Right lobe of liver (tissue), 6 donors: ENCODE measurements around the gene ANGPTL2. TPM values are rescaled to one million over a fixed set of nuclear protein-coding genes. Genes with fewer than 3 reads are reported as not detected.
A peak's percentile ranks its signal among the peaks of the same experiment; 100 is the strongest.

Experiments
- ATAC-seq, 4 donors: fragments of 200-7000 bp; cut with Tn5 transposase; one replicate each; pipeline ENCODE4 v1.9.1; 2020; ENCODE audit warnings: mild to moderate bottlenecking in 4 of 4, moderate library complexity in 4 of 4
- DNase-seq, 3 donors: peaks; one replicate each; pipeline ENCODE4 v3.0.0-alpha.2; 2020
- H3K27ac ChIP-seq, 3 donors: fragments of 200-600 bp; one replicate each; pipeline ENCODE4 v1.8.0; 2022
- H3K27me3 ChIP-seq, 2 donors: fragments of 200-600 bp; one replicate each; pipeline ENCODE4 v1.8.0; 2022
- H3K36me3 ChIP-seq, 4 donors: fragments of 200-600 bp; sonication (generic) in 1 of 4; one replicate each; pipeline versions ENCODE4 v1.5.1 to v1.8.0; 2017 to 2022; ENCODE audit warnings: control low read depth in 1 of 4
- H3K4me1 ChIP-seq, 4 donors: fragments of 200-600 bp; sonication (generic) in 1 of 4; one replicate each; pipeline versions ENCODE4 v1.5.1 to v1.8.0; 2017 to 2022; ENCODE audit warnings: control low read depth in 1 of 4
- H3K4me3 ChIP-seq, 3 donors: fragments of 200-600 bp; one replicate each; pipeline ENCODE4 v1.8.0; 2022
- H3K9me3 ChIP-seq, 4 donors: fragments of 200-600 bp; sonication (generic) in 1 of 4; one replicate each; pipeline versions ENCODE4 v1.5.1 to v1.8.0; 2017 to 2022; ENCODE audit warnings: control low read depth in 1 of 4
- CTCF ChIP-seq, 4 donors: fragments of 200-600 bp in 3 of 4; fragments of 450-650 bp in 1 of 4; IDR thresholded peaks; one replicate each; pipeline versions ENCODE4 v1.5.1 to v1.8.0; 2016 to 2022; ENCODE audit warnings: antibody characterized with exemption in 4 of 4, mild to moderate bottlenecking in 2 of 4
- POLR2A ChIP-seq: fragments of 450-650 bp; IDR thresholded peaks from one replicate; pipeline ENCODE4 v1.6.1; 2017; ENCODE audit warnings: antibody characterized with exemption, mild to moderate bottlenecking
- WGBS: methylation state at CpG from one replicate; pipeline ENCODE4 v1.1.6; 2018; ENCODE audit warnings: low coverage, low lambda C conversion rate; ENCODE audit not compliant: insufficient coverage; ENCODE audit errors: missing lambda C conversion rate; 5-methylcytosine and 5-hydroxymethylcytosine counted together
- intact Hi-C, 2 donors: fragments of 100-400 bp; cut with DNase I; formaldehyde crosslinking; loops; one replicate each; pipeline versions ENCODE4 v1.11.2 to v1.14.1; 2022
- total RNA-seq, 6 experiments: library from RNA; depleted of rRNA in 2 of 6; stranded (reverse); fragments of >200 nt in 2 of 6; fragmentation: NEBNext Ultra II Directional in 3 of 6; extraction: Animal tissue kit (Norgen Biotek cat#: 25700) in 3 of 6; gene quantifications; one replicate each; pipeline versions ENCODE4 v1.1.0 to v1.2.4, GENCODE V29; 2016 to 2023
- donor health status: DM: no; HTN: yes; CAD: no.
- donor health status: DM: no; HTN: no; CAD: no.
- donor health status: DM: no; HTN: no; CAD: no.
- donor health status: DM: no; HTN: yes; CAD: no.
- donor health status: DM: no; HTN: yes; CAD: no.

Gene ANGPTL2
- total RNA-seq, 6 experiments from 2014 or later: 2.1 to 6.3 (median 3.0) TPM

GRCh38 chr9:127053057-127053821, 69.2 kb downstream of the ANGPTL2 start:
- Histone ChIP-seq H3K27me3 (no peaks in the 10 kb centered on the region), H3K9me3 (no peaks in the 10 kb centered on the region), H3K4me3 (no peak overlapping the region), H3K36me3 (no peaks in the 10 kb centered on the region), H3K27ac (no peak overlapping the region), H3K4me1 (peaks cover 0 to 4% (median 0%) of the 10 kb centered on the region in 4 donors)
- TF ChIP-seq CTCF (IDR thresholded peaks at IDR 0.05): no peak
- no peak for TF ChIP-seq POLR2A
- ATAC-seq (peak in 3 of 4 donors; percentile 16 to 46 (median 17)), DNase-seq (peak in 1 of 3 donors; percentile 47)
- WGBS: 48% methylated on average over 10 of the region's 14 CpGs
- intact Hi-C loops: no loop called here

GRCh38 chr9:127051881-127052595, 70.4 kb downstream of the ANGPTL2 start:
- 74% methylated on average over 7 of the region's 8 CpGs for WGBS
- ATAC-seq: no peak
- intact Hi-C loops: no loop called here
- no peak for DNase-seq
- H3K4me3 ChIP-seq: no peak overlapping the region
- no peaks in the 10 kb centered on the region for H3K36me3 ChIP-seq
- no peaks in the 10 kb centered on the region for H3K9me3 ChIP-seq
- H3K4me1 ChIP-seq: peaks cover 0 to 4% (median 0%) of the 10 kb centered on the region in 4 donors
- no peak for TF ChIP-seq POLR2A
- no peak for TF ChIP-seq CTCF (IDR thresholded peaks at IDR 0.05)
- H3K27me3 ChIP-seq: no peaks in the 10 kb centered on the region
- H3K27ac ChIP-seq: no peak overlapping the region

- Histone ChIP-seq H3K4me1 (peaks cover 0 to 4% (median 0%) of the 10 kb centered on the region in 4 donors), H3K9me3 (no peaks in the 10 kb centered on the region), H3K27me3 (no peaks in the 10 kb centered on the region), H3K27ac (no peak overlapping the region), H3K4me3 (no peak overlapping the region), H3K36me3 (no peaks in the 10 kb centered on the region)
- ATAC-seq: no peak
- DNase-seq: no peak
- no peak for TF ChIP-seq CTCF (IDR thresholded peaks at IDR 0.05)
- TF ChIP-seq POLR2A: no peak
- intact Hi-C loops: no loop called here
- WGBS: 87% methylated on average over 7 of the region's 7 CpGs
These were observed 71.8 kb downstream of the ANGPTL2 start for GRCh38 chr9:127050591-127051001.

- H3K27ac ChIP-seq: no peak overlapping the region
- TF ChIP-seq CTCF (IDR thresholded peaks at IDR 0.05) (no peak), POLR2A (no peak)
- 96% methylated on average over 3 of the region's 3 CpGs for WGBS
These were observed 72.3 kb downstream of the ANGPTL2 start for GRCh38 chr9:127050152-127050551.

More at GRCh38 chr9:127050152-127050551, 72.3 kb downstream of the ANGPTL2 start:
- Histone ChIP-seq H3K9me3 (no peaks in the 10 kb centered on the region), H3K4me3 (no peak overlapping the region), H3K4me1 (peaks cover 0 to 4% (median 0%) of the 10 kb centered on the region in 4 donors), H3K27me3 (no peaks in the 10 kb centered on the region), H3K36me3 (no peaks in the 10 kb centered on the region)
- intact Hi-C loops: no loop called here
- ATAC-seq (no peak), DNase-seq (no peak)
